Tibial artery (tissue), 4 donors: ENCODE data around the gene MEPCE.

Experiments
- DNase-seq, 2 donors: peaks; one replicate each; pipeline ENCODE4 v3.0.0-alpha.2; 2019
- H3K27ac ChIP-seq, 2 donors: fragments of 200-600 bp; sonication (generic) in 1 of 2; 1 replicate in 1 of 2; 2 replicates in 1 of 2; pipeline ENCODE4 v1.5.1; 2018 to 2019; ENCODE audit warnings: mild to moderate bottlenecking in 1 of 2
- H3K27me3 ChIP-seq, 2 donors: fragments of 200-600 bp; sonication (generic) in 1 of 2; one replicate each; pipeline versions ENCODE4 v1.5.1 to v1.6.0; 2016 to 2019
- H3K36me3 ChIP-seq, 3 donors: fragments of 200-600 bp; sonication (generic) in 2 of 3; one replicate each; pipeline ENCODE4 v1.5.1; 2016 to 2019; ENCODE audit warnings: mild to moderate bottlenecking in 2 of 3
- H3K4me1 ChIP-seq, 4 donors: fragments of 200-600 bp; sonication (generic) in 2 of 4; 1 replicate in 3 of 4; 2 replicates in 1 of 4; pipeline ENCODE4 v1.5.1; 2016 to 2019
- H3K4me3 ChIP-seq, 2 donors: fragments of 200-600 bp; sonication (generic) in 1 of 2; 1 replicate in 1 of 2; 2 replicates in 1 of 2; pipeline ENCODE4 v1.5.1; 2018 to 2019; ENCODE audit warnings: mild to moderate bottlenecking in 2 of 2
- H3K9me3 ChIP-seq, 3 donors: fragments of 200-600 bp; sonication (generic) in 1 of 3; one replicate each; pipeline ENCODE4 v1.5.1; 2016 to 2019
- CTCF ChIP-seq, 2 experiments: fragments of 200-600 bp in 1 of 2; fragments of 450-650 bp in 1 of 2; IDR thresholded peaks; one replicate each; pipeline ENCODE4 v1.5.1; 2017 to 2019; ENCODE audit warnings: antibody characterized with exemption in 2 of 2, mild to moderate bottlenecking in 1 of 2, moderate library complexity in 1 of 2
- intact Hi-C: fragments of 100-400 bp; cut with DNase I; formaldehyde crosslinking; loops from one replicate; pipeline ENCODE4 v1.15.0; 2023; ENCODE audit warnings: low total_unique reads

MEPCE gene

GRCh38 chr7:100387695-100388094, 41.9 kb upstream of the MEPCE start:
- TF ChIP-seq CTCF (IDR thresholded peaks at IDR 0.05): no peak
- intact Hi-C loops: no loop called here
- Histone ChIP-seq H3K27me3 (peaks cover 0 to 24% of the 10 kb centered on the region in 2 donors), H3K36me3 (no peaks in the 10 kb centered on the region), H3K4me3 (no peak overlapping the region), H3K4me1 (peaks cover 0 to 10% (median 0%) of the 10 kb centered on the region in 4 donors), H3K9me3 (no peaks in the 10 kb centered on the region), H3K27ac (no peak overlapping the region)
- DNase-seq: no peak

- Histone ChIP-seq H3K4me1 (peaks cover 0 to 10% (median 0%) of the 10 kb centered on the region in 4 donors), H3K9me3 (peaks cover 0 to 4% (median 0%) of the 10 kb centered on the region in 3 donors), H3K27me3 (peaks cover 0 to 27% of the 10 kb centered on the region in 2 donors), H3K27ac (no peak overlapping the region), H3K36me3 (no peaks in the 10 kb centered on the region), H3K4me3 (no peak overlapping the region)
- intact Hi-C loops: no loop called here
- TF ChIP-seq CTCF (IDR thresholded peaks at IDR 0.05): no peak
- no peak for DNase-seq
Observed at GRCh38 chr7:100389437-100390088, 40.1 kb upstream of the MEPCE start.

- peaks cover 0 to 4% (median 0%) of the 10 kb centered on the region in 3 donors for H3K9me3 ChIP-seq
- no peak for DNase-seq
- H3K4me1 ChIP-seq: peaks cover 0 to 10% (median 0%) of the 10 kb centered on the region in 4 donors
- no peak for TF ChIP-seq CTCF (IDR thresholded peaks at IDR 0.05)
- intact Hi-C loops: no loop called here
- no peak overlapping the region for H3K27ac ChIP-seq
- peaks cover 0 to 27% of the 10 kb centered on the region in 2 donors for H3K27me3 ChIP-seq
- no peak overlapping the region for H3K4me3 ChIP-seq
- H3K36me3 ChIP-seq: no peaks in the 10 kb centered on the region
Observed at GRCh38 chr7:100390286-100391009, 39.2 kb upstream of the MEPCE start.

- H3K27ac ChIP-seq: no peak overlapping the region
- intact Hi-C loops: no loop called here
- TF ChIP-seq CTCF (IDR thresholded peaks at IDR 0.05): no peak
Observed at GRCh38 chr7:100393233-100393905, 36.3 kb upstream of the MEPCE start.

GRCh38 chr7:100394077-100394476, 35.6 kb upstream of the MEPCE start:
- intact Hi-C loops: no loop called here
- peaks cover 0 to 27% of the 10 kb centered on the region in 2 donors for H3K27me3 ChIP-seq

More at GRCh38 chr7:100393233-100393905, 36.3 kb upstream of the MEPCE start:
- no peaks in the 10 kb centered on the region for H3K4me1 ChIP-seq
- H3K9me3 ChIP-seq: peaks cover 0 to 4% (median 0%) of the 10 kb centered on the region in 3 donors
- no peaks in the 10 kb centered on the region for H3K36me3 ChIP-seq
- H3K4me3 ChIP-seq: no peak overlapping the region
- no peak for DNase-seq
- peaks cover 0 to 27% of the 10 kb centered on the region in 2 donors for H3K27me3 ChIP-seq

More at GRCh38 chr7:100394077-100394476, 35.6 kb upstream of the MEPCE start:
- Histone ChIP-seq H3K27ac (no peak overlapping the region), H3K4me1 (no peaks in the 10 kb centered on the region), H3K36me3 (no peaks in the 10 kb centered on the region), H3K9me3 (peaks cover 0 to 4% (median 0%) of the 10 kb centered on the region in 3 donors), H3K4me3 (no peak overlapping the region)
- no peak for DNase-seq
- TF ChIP-seq CTCF (IDR thresholded peaks at IDR 0.05): no peak
